Lung (tissue), 12 donors: ENCODE results near the gene LUC7L2. TPM values are rescaled to one million over a fixed set of nuclear protein-coding genes. Genes with fewer than 3 reads are reported as not detected.
"Not testable (repeated sequence)": the region's sequence is repeated elsewhere in the genome, so short reads cannot be mapped to it uniquely, and the experiment has no call there.

Source experiments
- ATAC-seq: fragments of 200-7000 bp; cut with Tn5 transposase; one replicate; pipeline ENCODE4 v1.9.1; 2020; ENCODE audit warnings: moderate number of reproducible peaks; ENCODE audit not compliant: insufficient read depth, low FRiP score
- DNase-seq, 3 donors: peaks; one replicate each; pipeline ENCODE4 v3.0.0-alpha.2; 2013 to 2017
- H3K27ac ChIP-seq, 2 donors: one replicate each; pipeline ENCODE4 v1.5.1; 2013; ENCODE audit warnings: mild to moderate bottlenecking in 2 of 2, moderate library complexity in 2 of 2, control low read depth in 1 of 2, inconsistent platforms in 1 of 2, low read depth in 1 of 2, low read length in 1 of 2
- H3K27me3 ChIP-seq, 3 donors: one replicate each; pipeline ENCODE4 v1.5.1; 2013; ENCODE audit warnings: low read length in 2 of 3; ENCODE audit not compliant: control insufficient read depth in 3 of 3, insufficient read depth in 3 of 3
- H3K36me3 ChIP-seq, 4 donors: one replicate each; pipeline ENCODE4 v1.5.1; 2013; ENCODE audit warnings: low read length in 4 of 4, mild to moderate bottlenecking in 1 of 4, moderate library complexity in 1 of 4; ENCODE audit not compliant: control insufficient read depth in 4 of 4, insufficient read depth in 4 of 4
- H3K4me1 ChIP-seq, 5 donors: one replicate each; pipeline ENCODE4 v1.5.1; 2013; ENCODE audit warnings: low read length in 5 of 5, mild to moderate bottlenecking in 2 of 5, moderate library complexity in 1 of 5; ENCODE audit not compliant: control insufficient read depth in 5 of 5, insufficient read depth in 5 of 5
- H3K4me3 ChIP-seq: one replicate; pipeline ENCODE4 v1.5.1; 2013; ENCODE audit warnings: mild to moderate bottlenecking, control low read depth, moderate library complexity
- H3K9ac ChIP-seq, 2 donors: one replicate each; pipeline ENCODE4 v1.5.1; 2013; ENCODE audit warnings: low read length in 2 of 2, control low read depth in 1 of 2; ENCODE audit not compliant: insufficient read depth in 1 of 2
- H3K9me3 ChIP-seq, 4 donors: one replicate each; pipeline ENCODE4 v1.5.1; 2013; ENCODE audit warnings: low read length in 3 of 4, mild to moderate bottlenecking in 1 of 4, moderate library complexity in 1 of 4; ENCODE audit not compliant: control insufficient read depth in 4 of 4, insufficient read depth in 3 of 4
- CTCF ChIP-seq: IDR thresholded peaks from 2 replicates; pipeline ENCODE4 v1.5.1; 2012; ENCODE audit warnings: mild to moderate bottlenecking; ENCODE audit errors: control extremely low read depth, extremely low read depth
- WGBS, 2 donors: extraction: QIAGEN DNeasy Blood & Tissue Kit; methylation state at CpG; one replicate each; pipeline ENCODE4 v1.1.7; 2013; 5-methylcytosine and 5-hydroxymethylcytosine counted together
- polyA plus RNA-seq, 2 donors: library from polyadenylated mRNA; stranded (reverse); fragments of 200-250 nt; gene quantifications; one replicate each; pipeline ENCODE4 v1.2.1, GENCODE V29; 2013
- total RNA-seq, 2 donors: library from RNA; depleted of rRNA in 1 of 2; stranded (reverse); fragments of >200 nt in 1 of 2; gene quantifications; one replicate each; pipeline ENCODE4 v1.2.1, GENCODE V29; 2014 to 2021
- donor health status: control.
- donor health status: control.
- donor health status: Bipolar disorder and iron deficiency.
- donor health status: healthy.
- donor health status: DM: yes; HTN: yes; CAD: no.

LUC7L2 gene
- total and polyA plus RNA-seq, 4 donors = 35.1 to 95.4 (median 67.3) TPM

GRCh38 chr7:139332697-139333359, 26.9 kb upstream of the LUC7L2 start:
- no peaks in the 10 kb centered on the region for H3K9me3 ChIP-seq
- WGBS, 2 donors = 66 to 86% methylated on average over 5 of the region's 5 CpGs
- ATAC-seq (no peak), DNase-seq (peak in 1 of 3 donors; percentile 13)
- H3K9ac ChIP-seq = no peak overlapping the region
- no peak overlapping the region for H3K27ac ChIP-seq
- H3K4me1 ChIP-seq = peaks cover 0 to 4% (median 0%) of the 10 kb centered on the region in 5 donors
- H3K4me3 ChIP-seq = no peak overlapping the region
- H3K36me3 ChIP-seq = no peaks in the 10 kb centered on the region
- peaks cover 0 to 4% (median 0%) of the 10 kb centered on the region in 3 donors for H3K27me3 ChIP-seq
- TF ChIP-seq CTCF = no peak

- DNase-seq, H3K4me3 ChIP-seq, H3K9ac ChIP-seq, H3K9me3 ChIP-seq, H3K36me3 ChIP-seq, ATAC-seq, H3K27me3 ChIP-seq, H3K27ac ChIP-seq, H3K4me1 ChIP-seq: not testable (repeated sequence)
- 97 to 98% methylated on average over 13 of the region's 13 CpGs for WGBS, 2 donors
These were observed 26.3 kb upstream of the LUC7L2 start for GRCh38 chr7:139333443-139333842.

DNA sequence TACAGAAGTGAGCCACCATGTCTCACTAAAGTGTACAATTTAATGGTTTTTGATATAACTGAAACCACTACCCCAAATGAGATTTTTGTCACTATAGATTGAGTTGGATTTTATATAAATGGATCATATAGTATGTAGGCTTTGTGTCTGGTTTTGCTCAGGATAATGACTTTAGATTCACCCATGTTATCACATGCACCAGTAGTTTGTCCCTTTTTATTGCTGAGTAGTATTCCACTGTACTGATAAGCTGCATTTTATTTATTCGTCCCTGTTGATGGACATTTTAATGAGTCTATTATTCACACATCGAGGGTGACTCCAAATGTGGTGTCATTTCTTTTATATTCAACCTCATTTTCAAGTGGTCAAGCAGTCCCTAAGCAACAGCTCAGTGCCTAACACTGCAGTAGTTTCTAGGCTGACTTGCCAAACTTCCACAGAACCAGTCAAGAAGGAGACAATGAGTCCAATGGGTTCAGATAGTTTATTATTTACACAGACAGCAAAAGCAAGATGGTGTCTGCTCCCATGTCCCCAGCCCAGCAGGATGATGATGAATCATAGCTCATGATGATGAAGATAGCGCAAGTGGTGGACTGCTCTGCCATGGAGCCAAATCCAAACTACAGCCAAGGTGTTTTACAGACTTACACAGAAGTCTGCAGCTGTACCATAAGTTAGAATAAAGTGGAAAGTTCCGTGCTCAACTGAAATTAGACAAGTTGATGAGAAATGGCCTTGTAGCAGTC, 25.1 kb upstream of the LUC7L2 start:
- WGBS, 2 donors = 90 to 94% methylated on average over 4 of the region's 4 CpGs
- Histone ChIP-seq H3K4me3 (no peak overlapping the region), H3K9me3 (no peaks in the 10 kb centered on the region), H3K9ac (no peak overlapping the region), H3K27me3 (peaks cover 0 to 4% (median 0%) of the 10 kb centered on the region in 3 donors), H3K27ac (no peak overlapping the region), H3K36me3 (no peaks in the 10 kb centered on the region), H3K4me1 (peaks cover 0 to 4% (median 0%) of the 10 kb centered on the region in 5 donors)
- DNase-seq = no peak
- TF ChIP-seq CTCF = no peak
- no peak for ATAC-seq

DNA sequence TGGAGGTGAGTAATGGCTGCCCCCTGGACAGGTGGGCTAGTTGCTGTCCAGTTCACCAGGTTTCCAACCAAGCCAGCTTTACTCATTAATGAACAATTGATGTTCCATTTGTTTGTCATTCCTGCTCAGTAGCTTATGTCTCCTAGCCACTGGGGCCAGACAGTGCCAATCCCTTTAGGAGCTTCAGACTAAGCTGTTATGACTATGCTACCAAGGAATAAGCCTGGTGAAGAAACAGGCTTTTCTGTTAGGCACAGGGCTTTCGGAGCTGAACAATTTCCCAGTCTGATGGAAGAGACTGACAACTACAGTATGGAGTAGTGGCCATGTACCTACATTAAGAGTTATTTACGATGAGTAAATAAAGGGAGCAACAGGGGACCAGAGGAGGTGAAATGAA, 20.7 kb upstream of the LUC7L2 start:
- no peak overlapping the region for H3K4me3 ChIP-seq
- no peak overlapping the region for H3K27ac ChIP-seq
- no peaks in the 10 kb centered on the region for H3K9me3 ChIP-seq
- peaks cover 3 to 14% (median 6%) of the 10 kb centered on the region in 5 donors for H3K4me1 ChIP-seq
- DNase-seq (no peak), ATAC-seq (no peak)
- H3K9ac ChIP-seq = no peak overlapping the region
- no peak for TF ChIP-seq CTCF
- no peaks in the 10 kb centered on the region for H3K36me3 ChIP-seq
- H3K27me3 ChIP-seq = peaks cover 0 to 4% (median 0%) of the 10 kb centered on the region in 3 donors
- 97 to 98% methylated on average over 2 of the region's 2 CpGs for WGBS, 2 donors
